ENCODE results near the gene IQGAP2. TPM values are rescaled to one million over a fixed set of nuclear protein-coding genes. Genes with fewer than 3 reads are reported as not detected.
"Not testable (repeated sequence)": the region's sequence is repeated elsewhere in the genome, so short reads cannot be mapped to it uniquely, and the experiment has no call there.

IQGAP2 gene
- polyA plus RNA-seq, 1 donor, result 29.2 TPM

DNA sequence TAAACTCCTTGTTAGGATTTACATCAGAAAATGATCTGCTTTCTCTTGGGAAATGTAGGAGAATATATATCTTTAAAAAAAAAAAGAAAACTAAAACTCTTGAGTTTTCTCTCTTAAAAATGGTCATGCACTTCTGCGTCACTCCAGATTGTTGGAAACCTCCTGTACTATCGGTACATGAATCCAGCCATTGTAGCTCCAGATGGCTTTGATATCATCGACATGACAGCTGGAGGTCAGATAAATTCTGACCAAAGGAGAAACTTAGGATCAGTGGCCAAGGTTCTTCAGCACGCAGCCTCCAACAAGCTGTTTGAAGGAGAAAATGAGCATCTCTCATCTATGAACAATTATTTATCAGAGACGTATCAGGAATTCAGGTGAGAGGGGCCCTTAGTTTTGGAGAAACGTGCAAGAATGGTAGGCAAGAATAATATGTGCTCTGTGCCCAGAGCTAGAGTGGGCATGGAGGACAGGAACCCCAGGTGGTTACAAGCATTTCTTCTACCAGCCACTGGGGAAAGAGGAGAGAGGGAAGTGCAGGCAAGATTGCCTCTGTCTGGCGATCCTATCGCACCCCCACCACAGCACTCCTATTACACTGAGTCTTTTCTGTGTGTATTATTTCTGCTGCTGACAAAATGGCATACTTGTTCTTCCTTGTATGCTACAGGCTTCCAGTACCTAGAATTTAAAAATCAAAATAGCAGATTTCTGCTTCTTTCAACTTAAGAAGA lies 271.4 kb downstream of the IQGAP2 start:
- Histone ChIP-seq H3K27me3 (ENCODE audit: control insufficient read depth, insufficient read depth, low read length) (no peaks in the 10 kb centered on the region), H3K4me1 (ENCODE audit: control insufficient read depth, insufficient read depth, low read length) (peaks cover 5% of the 10 kb centered on the region), H3K36me3 (ENCODE audit: control insufficient read depth, insufficient read depth, low read length) (no peaks in the 10 kb centered on the region), H3K27ac (ENCODE audit: low read length) (peak overlapping the region; percentile 11), H3K4me3 (ENCODE audit: low read length) (no peak overlapping the region), H3K9me3 (ENCODE audit: control insufficient read depth, low read depth, low read length) (no peaks in the 10 kb centered on the region)
- no CpG with 5 or more reads among the region's 8 CpGs for WGBS (ENCODE audit: insufficient coverage, low lambda C conversion rate)
- no peak for DNase-seq

- no peaks in the 10 kb centered on the region for H3K9me3 ChIP-seq (ENCODE audit: control insufficient read depth, low read depth, low read length)
- H3K27ac ChIP-seq (ENCODE audit: low read length), result no peak overlapping the region
- H3K4me3 ChIP-seq (ENCODE audit: low read length), result no peak overlapping the region
- no peaks in the 10 kb centered on the region for H3K36me3 ChIP-seq (ENCODE audit: control insufficient read depth, insufficient read depth, low read length)
- no peaks in the 10 kb centered on the region for H3K27me3 ChIP-seq (ENCODE audit: control insufficient read depth, insufficient read depth, low read length)
- peaks cover 5% of the 10 kb centered on the region for H3K4me1 ChIP-seq (ENCODE audit: control insufficient read depth, insufficient read depth, low read length)
- no CpG with 5 or more reads among the region's 1 CpG for WGBS (ENCODE audit: insufficient coverage, low lambda C conversion rate)
- DNase-seq, result no peak
These were observed 272.3 kb downstream of the IQGAP2 start for GRCh38 chr5:76675364-76675763.

DNA sequence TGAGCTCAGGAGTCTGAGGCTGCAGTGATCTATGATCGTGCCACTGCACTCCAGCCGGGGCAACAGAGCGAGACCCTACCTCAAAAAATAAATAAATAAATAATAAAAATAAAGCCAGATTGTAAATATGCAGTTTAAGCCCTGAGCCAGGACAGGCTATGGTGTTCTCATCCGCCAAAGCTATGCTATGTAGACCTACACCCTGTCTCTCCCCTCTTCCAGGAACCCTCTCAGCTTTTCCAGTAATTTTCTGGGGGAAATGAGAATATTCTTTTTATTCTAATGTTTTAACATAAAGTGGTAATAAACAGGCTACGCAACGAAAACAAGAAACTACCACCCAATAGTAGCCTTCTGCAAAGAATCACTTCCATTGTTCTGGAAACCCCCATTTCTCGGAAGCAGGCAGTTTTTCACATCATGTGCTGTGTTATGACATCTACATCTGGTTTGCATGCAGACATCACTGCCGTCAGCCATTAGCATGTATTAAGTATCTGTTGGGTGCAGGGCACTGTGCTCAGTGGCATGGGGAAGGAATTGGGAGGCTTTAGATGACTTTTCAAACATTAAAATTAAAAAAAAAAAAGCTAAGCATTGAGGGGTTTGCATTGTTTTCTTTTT lies 274.9 kb downstream of the IQGAP2 start:
- DNase-seq, result no peak
- 83% methylated on average over 1 of the region's 8 CpGs for WGBS (ENCODE audit: insufficient coverage, low lambda C conversion rate)
- no peak overlapping the region for H3K4me3 ChIP-seq (ENCODE audit: low read length)
- H3K4me1 ChIP-seq (ENCODE audit: control insufficient read depth, insufficient read depth, low read length), result peaks cover 5% of the 10 kb centered on the region
- no peak overlapping the region for H3K27ac ChIP-seq (ENCODE audit: low read length)
- no peaks in the 10 kb centered on the region for H3K27me3 ChIP-seq (ENCODE audit: control insufficient read depth, insufficient read depth, low read length)
- no peaks in the 10 kb centered on the region for H3K9me3 ChIP-seq (ENCODE audit: control insufficient read depth, low read depth, low read length)
- H3K36me3 ChIP-seq (ENCODE audit: control insufficient read depth, insufficient read depth, low read length), result no peaks in the 10 kb centered on the region

DNA sequence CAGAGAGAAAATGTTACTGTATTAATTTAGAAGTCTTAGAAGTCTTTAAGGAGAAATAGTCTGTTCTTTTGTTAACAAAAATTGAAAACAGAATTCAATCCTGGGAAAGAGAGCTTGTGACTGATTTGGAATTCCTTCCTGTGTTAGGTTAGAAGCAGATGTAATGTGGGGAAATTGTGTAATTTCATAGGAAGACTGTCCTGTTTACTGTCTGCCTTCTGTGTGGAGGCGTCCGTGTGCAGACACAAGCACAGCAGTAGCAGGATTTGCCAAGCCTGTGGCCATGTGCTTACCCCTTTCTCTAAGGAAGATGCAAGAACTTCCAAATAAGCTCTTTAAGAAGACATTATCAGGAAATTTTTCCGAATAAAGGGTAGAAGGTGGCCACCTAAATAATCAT lies 276.1 kb downstream of the IQGAP2 start:
- H3K9me3 ChIP-seq (ENCODE audit: control insufficient read depth, low read depth, low read length), result no peaks in the 10 kb centered on the region
- H3K36me3 ChIP-seq (ENCODE audit: control insufficient read depth, insufficient read depth, low read length), result no peaks in the 10 kb centered on the region
- no peak overlapping the region for H3K4me3 ChIP-seq (ENCODE audit: low read length)
- no CpG with 5 or more reads among the region's 3 CpGs for whole genome bisulfite sequencing (ENCODE audit: insufficient coverage, low lambda C conversion rate)
- no peaks in the 10 kb centered on the region for H3K27me3 ChIP-seq (ENCODE audit: control insufficient read depth, insufficient read depth, low read length)
- no peak overlapping the region for H3K27ac ChIP-seq (ENCODE audit: low read length)
- peaks cover 4% of the 10 kb centered on the region for H3K4me1 ChIP-seq (ENCODE audit: control insufficient read depth, insufficient read depth, low read length)
- no peak for DNase-seq

- H3K36me3 ChIP-seq (ENCODE audit: control insufficient read depth, insufficient read depth, low read length); H3K9me3 ChIP-seq (ENCODE audit: control insufficient read depth, low read depth, low read length); H3K27ac ChIP-seq (ENCODE audit: low read length); H3K4me3 ChIP-seq (ENCODE audit: low read length); DNase-seq; H3K27me3 ChIP-seq (ENCODE audit: control insufficient read depth, insufficient read depth, low read length): not testable (repeated sequence)
- no CpG with 5 or more reads among the region's 4 CpGs for WGBS (ENCODE audit: insufficient coverage, low lambda C conversion rate)
- peaks cover 12% of the 10 kb centered on the region for H3K4me1 ChIP-seq (ENCODE audit: control insufficient read depth, insufficient read depth, low read length)
These were observed 277.7 kb downstream of the IQGAP2 start for GRCh38 chr5:76680826-76681225.

GRCh38 chr5:76681287-76681686 lies 278.2 kb downstream of the IQGAP2 start:
- no peak overlapping the region for H3K27ac ChIP-seq (ENCODE audit: low read length)
- H3K4me1 ChIP-seq (ENCODE audit: control insufficient read depth, insufficient read depth, low read length), result peaks cover 12% of the 10 kb centered on the region
- H3K9me3 ChIP-seq (ENCODE audit: control insufficient read depth, low read depth, low read length), result no peaks in the 10 kb centered on the region
- no peaks in the 10 kb centered on the region for H3K36me3 ChIP-seq (ENCODE audit: control insufficient read depth, insufficient read depth, low read length)
- 100% methylated on average over 1 of the region's 4 CpGs for WGBS (ENCODE audit: insufficient coverage, low lambda C conversion rate)
- H3K27me3 ChIP-seq (ENCODE audit: control insufficient read depth, insufficient read depth, low read length), result no peaks in the 10 kb centered on the region
- DNase-seq, result no peak
- no peak overlapping the region for H3K4me3 ChIP-seq (ENCODE audit: low read length)

- DNase-seq, result no peak
- H3K27me3 ChIP-seq (ENCODE audit: control insufficient read depth, insufficient read depth, low read length), result no peaks in the 10 kb centered on the region
- WGBS (ENCODE audit: insufficient coverage, low lambda C conversion rate), result no CpG with 5 or more reads among the region's 2 CpGs
These were observed 279.3 kb downstream of the IQGAP2 start for GRCh38 chr5:76682387-76682786.

GRCh38 chr5:76683816-76684731 lies 281.0 kb downstream of the IQGAP2 start:
- Histone ChIP-seq H3K4me1 (ENCODE audit: control insufficient read depth, insufficient read depth, low read length) (peaks cover 16% of the 10 kb centered on the region), H3K27me3 (ENCODE audit: control insufficient read depth, insufficient read depth, low read length) (no peaks in the 10 kb centered on the region), H3K4me3 (ENCODE audit: low read length) (no peak overlapping the region), H3K27ac (ENCODE audit: low read length) (peak overlapping the region; percentile 80), H3K9me3 (ENCODE audit: control insufficient read depth, low read depth, low read length) (no peaks in the 10 kb centered on the region), H3K36me3 (ENCODE audit: control insufficient read depth, insufficient read depth, low read length) (no peaks in the 10 kb centered on the region)
- DNase-seq, result peak; percentile 42 to 58
- WGBS (ENCODE audit: insufficient coverage, low lambda C conversion rate), result 19% methylated on average over 3 of the region's 9 CpGs

More at GRCh38 chr5:76682387-76682786, 279.3 kb downstream of the IQGAP2 start:
- peaks cover 12% of the 10 kb centered on the region for H3K4me1 ChIP-seq (ENCODE audit: control insufficient read depth, insufficient read depth, low read length)
- no peak overlapping the region for H3K27ac ChIP-seq (ENCODE audit: low read length)
- no peaks in the 10 kb centered on the region for H3K9me3 ChIP-seq (ENCODE audit: control insufficient read depth, low read depth, low read length)
- no peak overlapping the region for H3K4me3 ChIP-seq (ENCODE audit: low read length)
- no peaks in the 10 kb centered on the region for H3K36me3 ChIP-seq (ENCODE audit: control insufficient read depth, insufficient read depth, low read length)

DNA sequence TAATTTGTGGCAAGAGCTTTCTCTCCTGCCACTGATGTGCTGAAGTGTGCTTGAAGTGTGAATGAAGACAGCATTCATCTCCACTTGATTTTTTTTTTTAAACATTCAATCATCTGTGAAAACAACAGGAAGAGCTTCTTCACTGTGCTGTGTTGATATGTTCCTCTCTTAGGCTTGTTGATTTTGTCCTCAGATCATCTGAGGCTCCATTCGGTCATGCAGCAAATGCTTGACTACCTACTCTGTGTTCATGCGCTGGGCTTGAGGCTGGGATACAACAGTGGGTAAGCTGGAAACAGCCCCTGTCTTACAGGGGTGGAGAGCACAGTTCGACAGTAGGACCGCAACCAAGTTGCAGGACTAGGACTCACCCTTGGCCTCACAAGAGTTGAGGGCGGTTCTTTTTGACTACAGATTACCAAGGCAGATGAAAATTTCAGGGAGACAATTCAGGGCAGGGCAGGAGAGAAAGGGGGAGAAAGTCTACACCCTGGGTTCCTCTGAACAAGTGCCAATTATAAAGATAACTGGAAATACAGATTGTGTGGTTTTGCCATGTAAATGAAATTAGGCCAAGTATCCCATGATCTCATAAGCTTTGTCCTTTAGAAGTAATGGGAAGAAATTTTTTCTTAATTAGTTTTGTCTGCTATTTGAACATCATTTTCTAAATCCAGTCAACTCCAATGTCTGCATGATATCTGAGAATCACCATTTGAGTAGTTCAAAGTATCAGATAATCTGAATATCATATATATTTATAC lies 281.9 kb downstream of the IQGAP2 start:
- H3K9me3 ChIP-seq (ENCODE audit: control insufficient read depth, low read depth, low read length), result no peaks in the 10 kb centered on the region
- peak in 1 of 2 donors; percentile 45 for DNase-seq
- no peak overlapping the region for H3K4me3 ChIP-seq (ENCODE audit: low read length)
- peak overlapping the region; percentile 80 for H3K27ac ChIP-seq (ENCODE audit: low read length)
- no peaks in the 10 kb centered on the region for H3K27me3 ChIP-seq (ENCODE audit: control insufficient read depth, insufficient read depth, low read length)
- H3K36me3 ChIP-seq (ENCODE audit: control insufficient read depth, insufficient read depth, low read length), result no peaks in the 10 kb centered on the region
- WGBS (ENCODE audit: insufficient coverage, low lambda C conversion rate), result 80% methylated on average over 1 of the region's 5 CpGs
- H3K4me1 ChIP-seq (ENCODE audit: control insufficient read depth, insufficient read depth, low read length), result peaks cover 21% of the 10 kb centered on the region

- H3K36me3 ChIP-seq (ENCODE audit: control insufficient read depth, insufficient read depth, low read length), result no peaks in the 10 kb centered on the region
- peak overlapping the region; percentile 80 for H3K27ac ChIP-seq (ENCODE audit: low read length)
- H3K9me3 ChIP-seq (ENCODE audit: control insufficient read depth, low read depth, low read length), result no peaks in the 10 kb centered on the region
- no peaks in the 10 kb centered on the region for H3K27me3 ChIP-seq (ENCODE audit: control insufficient read depth, insufficient read depth, low read length)
- peaks cover 26% of the 10 kb centered on the region for H3K4me1 ChIP-seq (ENCODE audit: control insufficient read depth, insufficient read depth, low read length)
- peak; percentile 73 to 88 for DNase-seq
- no CpG with 5 or more reads among the region's 3 CpGs for WGBS (ENCODE audit: insufficient coverage, low lambda C conversion rate)
- no peak overlapping the region for H3K4me3 ChIP-seq (ENCODE audit: low read length)
These were observed 282.6 kb downstream of the IQGAP2 start for GRCh38 chr5:76685704-76686103.

Data from large intestine (tissue), 3 donors.